ENCODE results near the gene HPS5.

GRCh38 chr11:18317551-18317950 lies 4.4 kb downstream of the HPS5 start:
- TF ChIP-seq POLR2A (IDR thresholded peaks at IDR 0.05; ENCODE audit: low read depth, low read length) (no peak), POLR2AphosphoS5 (IDR thresholded peaks at IDR 0.05; ENCODE audit: low read depth, low read length) (no peak)

Measured in GM12891 (cell line).